HepG2 (cell line): ENCODE data around the gene SLC6A9. TPM values are rescaled to one million over a fixed set of nuclear protein-coding genes. Genes with fewer than 3 reads are reported as not detected.

Experiments used
- ATAC-seq: fragments of 200-7000 bp; cut with Tn5 transposase; 3 replicates; pipeline ENCODE4 v1.9.1; 2020; ENCODE audit warnings: mild to moderate bottlenecking, moderate library complexity
- BruUV-seq: library from RNA; stranded (reverse); fragments of 400-500 nt; replicated peaks from 2 replicates; lab custom pipeline; 2021; lab: Mats Ljungman, UMichigan
- CTCF ChIA-PET: fragments of 300-600 bp; formaldehyde crosslinking; extraction: SDS; loops from one replicate; lab custom pipeline; 2021; ENCODE audit warnings: low total read pairs, inconsistent platforms, low intra/inter-chr PET ratio; lab: Yijun Ruan, JAX
- POLR2A ChIA-PET: fragments of 350-600 bp; sonication (Branson Sonifier 250); formaldehyde crosslinking; loops from one replicate; lab custom pipeline; 2020; ENCODE audit warnings: antibody characterized with exemption, inconsistent platforms; lab: Yijun Ruan, JAX
- DNase-seq: peaks from one replicate; pipeline ENCODE4 v3.0.0-alpha.2; 2015; ENCODE audit warnings: low spot score
- FAIRE-seq: peaks from 3 replicates; lab custom pipeline; 2011; peaks lifted over from hg19 to GRCh38; lab: Jason Lieb, UNC
- H2AFZ ChIP-seq: one replicate; pipeline ENCODE4 v1.6.1; 2011; ENCODE audit warnings: low read length, inconsistent platforms
- H3K27ac ChIP-seq: fragments of 300-600 bp; 3 replicates; pipeline ENCODE4 v1.8.0; 2011; ENCODE audit warnings: mixed run types, mild to moderate bottlenecking, mixed read lengths, low read length, inconsistent platforms; ENCODE audit not compliant: insufficient read depth; ENCODE audit errors: extremely low read length
- H3K27me3 ChIP-seq, 2 experiments: fragments of 200-600 bp in 1 of 2; 2 replicates in 1 of 2; 3 replicates in 1 of 2; pipeline versions ENCODE4 v1.6.0 to v1.8.0; 2011; ENCODE audit warnings: low read length in 2 of 2, mild to moderate bottlenecking in 2 of 2, moderate library complexity in 2 of 2, inconsistent platforms in 1 of 2; ENCODE audit not compliant: insufficient read depth in 2 of 2, control insufficient read depth in 1 of 2
- H3K36me3 ChIP-seq, 2 experiments: fragments of 200-600 bp in 1 of 2; replicated peaks in 1 of 2; 2 replicates in 1 of 2; 3 replicates in 1 of 2; pipeline versions ENCODE4 v1.5.1 to v1.8.0; 2011; ENCODE audit warnings: low read length in 2 of 2, inconsistent platforms in 1 of 2; ENCODE audit not compliant: insufficient read depth in 2 of 2, control insufficient read depth in 1 of 2
- H3K4me1 ChIP-seq: 2 replicates; pipeline ENCODE4 v1.5.1; 2012; ENCODE audit warnings: low read length, inconsistent platforms; ENCODE audit not compliant: insufficient read depth
- H3K4me2 ChIP-seq: 2 replicates; pipeline ENCODE4 v1.6.0; 2011; ENCODE audit warnings: low read depth, low read length, inconsistent platforms
- H3K4me3 ChIP-seq, 3 experiments: fragments of 200-600 bp in 1 of 3; sonication (generic), shearing (Covaris generic) in 1 of 3; replicated peaks in 1 of 3; 2 replicates each; pipeline ENCODE4 v1.5.1; 2011 to 2016; ENCODE audit warnings: low read length in 3 of 3, inconsistent platforms in 2 of 3, low read depth in 2 of 3, mild to moderate bottlenecking in 2 of 3, control low read depth in 1 of 3, mixed read lengths in 1 of 3; ENCODE audit not compliant: insufficient read depth in 1 of 3
- H3K79me2 ChIP-seq: one replicate; pipeline ENCODE4 v1.6.1; 2011; ENCODE audit warnings: low read length, inconsistent platforms; ENCODE audit not compliant: insufficient read depth
- H3K9ac ChIP-seq: 2 replicates; pipeline ENCODE4 v1.6.0; 2011; ENCODE audit warnings: mild to moderate bottlenecking, low read depth, low read length, inconsistent platforms; ENCODE audit not compliant: insufficient read depth
- H3K9me3 ChIP-seq: 2 replicates; pipeline ENCODE4 v1.5.1; 2012; ENCODE audit warnings: mild to moderate bottlenecking, low read length
- H4K20me1 ChIP-seq: 2 replicates; pipeline ENCODE4 v1.6.0; 2011; ENCODE audit warnings: inconsistent platforms, mild to moderate bottlenecking, low read length, moderate library complexity; ENCODE audit not compliant: insufficient read depth
- HNRNPL ChIP-seq: fragments of 200-400 bp; formaldehyde crosslinking; IDR thresholded peaks from 2 replicates; pipeline ENCODE4 v1.6.1; 2017; ENCODE audit warnings: mild to moderate bottlenecking, low read depth, low read length
- KIAA2018 ChIP-seq: sonication (generic); formaldehyde crosslinking; IDR thresholded peaks from 2 replicates; pipeline ENCODE4 v1.5.0; 2020; ENCODE audit warnings: mild to moderate bottlenecking, missing genetic modification reagents, borderline replicate concordance
- YY1 ChIP-seq: IDR thresholded peaks from 2 replicates; pipeline ENCODE4 v1.6.1; 2011; ENCODE audit warnings: low read length, low read depth, moderate library complexity, mild to moderate bottlenecking; ENCODE audit not compliant: insufficient read depth, insufficient replicate concordance
- ZNF407 ChIP-seq: sonication (generic); formaldehyde crosslinking; IDR thresholded peaks from one replicate; pipeline ENCODE4 v1.5.1; 2020; ENCODE audit warnings: mild to moderate bottlenecking, missing genetic modification reagents; ENCODE audit errors: not compliant biosample characterization
- WGBS: methylation state at CpG from one replicate; pipeline ENCODE4 v1.1.6; 2017; ENCODE audit warnings: low lambda C conversion rate; 5-methylcytosine and 5-hydroxymethylcytosine counted together
- in situ Hi-C: cut with HindIII; loops from 2 replicates; pipeline ENCODE4 v1.10.0; 2017; ENCODE audit warnings: low pct_unique_long_range_greater_than_20kb; ENCODE audit not compliant: extremely low pct_ligation_motif_present
- intact Hi-C: fragments of 100-400 bp; cut with micrococcal nuclease; formaldehyde crosslinking; loops from one replicate; pipeline ENCODE4 v1.10.0; 2022; ENCODE audit not compliant: unreplicated experiment
- polyA plus RNA-seq, 8 experiments: library from polyadenylated mRNA; depleted of rRNA in 3 of 8; stranded (reverse) in 7 of 8; unstranded in 1 of 8; fragments of >200 nt; fragmentation: Illumina TruSeq in 4 of 8; extraction: Trizol in 4 of 8; gene quantifications; 2 replicates each; pipeline versions ENCODE4 v1.2.1 to v1.2.3, GENCODE V29; 2011 to 2016; ENCODE audit warnings: low read depth in 4 of 8, missing spikeins in 1 of 8, mixed read lengths in 1 of 8; ENCODE audit not compliant: insufficient read depth in 1 of 8
- total RNA-seq, 5 experiments: library from RNA; depleted of rRNA; stranded (reverse); fragments of >200 nt; fragmentation: Illumina TruSeq; extraction: Trizol; gene quantifications; 2 replicates each; pipeline ENCODE4 v1.2.3, GENCODE V29; 2016; ENCODE audit warnings: low read depth in 1 of 5

The SLC6A9 gene
- total and polyA plus RNA-seq, 2 of the 13 experiments (the other 11 are each of a cell fraction or from before 2014, with no cell fraction given) = 8.5 to 9.9 TPM

GRCh38 chr1:44013949-44014348, 17.3 kb downstream of the SLC6A9 start (continued):
- TF ChIP-seq ZNF407 (CRISPR knock-in tag) = no peak

- BruUV-seq = no TSS peak
- Histone ChIP-seq H2AFZ (no peak overlapping the region), H3K79me2 (no peaks in the 10 kb centered on the region), H3K27ac (no peak overlapping the region), H3K4me1 (peaks cover 66% of the 10 kb centered on the region), H3K27me3 (no peaks in the 10 kb centered on the region), H3K4me2 (no peak overlapping the region), H3K9me3 (no peaks in the 10 kb centered on the region), H4K20me1 (no peaks in the 10 kb centered on the region), H3K36me3 (no peaks in the 10 kb centered on the region; a peak in 1 of 5 replicates), H3K4me3 (no peak overlapping the region), H3K9ac (no peak overlapping the region)
- intact Hi-C loops (no loop called here), in situ Hi-C loops (no loop called here)
- ChIA-PET CTCF (no interaction called here), POLR2A (interaction anchor here (4.1 kb wide), 1 partner anchor 18 kb away, joined by 32 read pairs; the partner anchor contains the start of gene SLC6A9)
- FAIRE-seq (no peak), DNase-seq (no peak), ATAC-seq (no peak)
- 56% methylated on average over 2 of the region's 13 CpGs for WGBS
- TF ChIP-seq YY1 = no peak
- peak; percentile 79; the same call in 1 of the 2 replicates for TF ChIP-seq HNRNPL
- TF ChIP-seq KIAA2018 (CRISPR knock-in tag) = no peak
Observed at GRCh38 chr1:44012941-44013609, 18.2 kb downstream of the SLC6A9 start.
